H1 (cell line): ENCODE data around the gene RASSF10. TPM values are rescaled to one million over a fixed set of nuclear protein-coding genes. Genes with fewer than 3 reads are reported as not detected.

Experiments
- CTCF ChIA-PET: fragments of 300-600 bp; sonication (Branson Sonifier 250); formaldehyde crosslinking; loops from one replicate; lab custom pipeline; 2021; ENCODE audit not compliant: partially characterized antibody; lab: Charles Lee
- POLR2A ChIA-PET: fragments of 300-600 bp; sonication (Branson Sonifier 250); formaldehyde crosslinking; loops from one replicate; lab custom pipeline; 2021; ENCODE audit warnings: inconsistent platforms; ENCODE audit not compliant: partially characterized antibody; lab: Charles Lee
- DNase-seq, 2 experiments: peaks; one replicate each; pipeline versions ENCODE4 v3.0.0 to v3.0.0-alpha.2; 2010 to 2022; ENCODE audit warnings: low spot score in 2 of 2, low read depth in 1 of 2, mixed read lengths in 1 of 2
- FAIRE-seq: peaks from 2 replicates; lab custom pipeline; 2011; peaks lifted over from hg19 to GRCh38; lab: Jason Lieb, UNC
- H2AFZ ChIP-seq: 2 replicates; pipeline ENCODE4 v1.8.1; 2012; ENCODE audit warnings: low read length, inconsistent platforms
- H2AK5ac ChIP-seq: 2 replicates; pipeline ENCODE4 v1.6.1; 2013; ENCODE audit warnings: low read depth, low read length
- H2BK120ac ChIP-seq: replicated peaks from 2 replicates; pipeline ENCODE3; 2013; ENCODE audit warnings: low read depth, low read length, inconsistent platforms
- H2BK12ac ChIP-seq: 2 replicates; pipeline ENCODE4 v1.6.1; 2013; ENCODE audit warnings: low read depth, low read length
- H2BK15ac ChIP-seq: 2 replicates; pipeline ENCODE4 v1.6.1; 2013; ENCODE audit warnings: low read length
- H2BK20ac ChIP-seq: 2 replicates; pipeline ENCODE4 v1.6.1; 2013; ENCODE audit warnings: low read length
- H2BK5ac ChIP-seq: 2 replicates; pipeline ENCODE4 v1.6.1; 2013; ENCODE audit warnings: low read depth, low read length
- H3K14ac ChIP-seq: 2 replicates; pipeline ENCODE4 v1.6.1; 2013; ENCODE audit warnings: inconsistent platforms; ENCODE audit not compliant: insufficient read length
- H3K18ac ChIP-seq: 2 replicates; pipeline ENCODE4 v1.6.1; 2013; ENCODE audit warnings: low read length; ENCODE audit errors: extremely low read depth
- H3K23ac ChIP-seq: 2 replicates; pipeline ENCODE4 v1.6.1; 2013; ENCODE audit warnings: inconsistent platforms; ENCODE audit not compliant: insufficient read length
- H3K23me2 ChIP-seq: 2 replicates; pipeline ENCODE4 v1.6.1; 2013; ENCODE audit warnings: low read depth, low read length
- H3K27ac ChIP-seq: 2 replicates; pipeline ENCODE4 v1.6.1; 2011; ENCODE audit warnings: low read depth, low read length, inconsistent platforms
- H3K27me3 ChIP-seq, 4 experiments: replicated peaks in 1 of 4; 1 replicate in 1 of 4; 2 replicates in 3 of 4; pipeline versions ENCODE4 v1.6.1 to v1.8.1; 2011 to 2013; ENCODE audit warnings: low read length in 3 of 4, mild to moderate bottlenecking in 3 of 4, inconsistent platforms in 2 of 4, mixed read lengths in 2 of 4, moderate library complexity in 1 of 4; ENCODE audit not compliant: control insufficient read depth in 3 of 4, insufficient read depth in 3 of 4; ENCODE audit errors: extremely low read depth in 1 of 4
- H3K36me3 ChIP-seq, 4 experiments: 2 replicates each; pipeline versions ENCODE4 v1.6.1 to v1.8.1; 2011 to 2013; ENCODE audit warnings: mild to moderate bottlenecking in 4 of 4, low read length in 3 of 4, moderate library complexity in 2 of 4, control low read depth in 1 of 4, inconsistent platforms in 1 of 4; ENCODE audit not compliant: insufficient read depth in 4 of 4, control insufficient read depth in 2 of 4
- H3K4ac ChIP-seq: replicated peaks from 2 replicates; pipeline ENCODE3; 2013; ENCODE audit warnings: low read length, low read depth, mixed read lengths, inconsistent platforms; ENCODE audit not compliant: insufficient read length
- H3K4me1 ChIP-seq, 4 experiments: replicated peaks in 1 of 4; 1 replicate in 1 of 4; 2 replicates in 3 of 4; pipeline versions ENCODE4 v1.6.1 to v1.8.1; 2011 to 2013; ENCODE audit warnings: low read length in 3 of 4, inconsistent platforms in 2 of 4, mixed read lengths in 1 of 4; ENCODE audit not compliant: insufficient read depth in 4 of 4, control insufficient read depth in 3 of 4
- H3K4me2 ChIP-seq, 2 experiments: 2 replicates each; pipeline versions ENCODE4 v1.6.1 to v1.8.1; 2011 to 2013; ENCODE audit warnings: low read depth in 2 of 2, low read length in 2 of 2, control low read depth in 1 of 2, inconsistent platforms in 1 of 2, mild to moderate bottlenecking in 1 of 2; ENCODE audit not compliant: insufficient read depth in 1 of 2
- H3K4me3 ChIP-seq, 4 experiments: fragments of 200-600, 300-600 bp in 1 of 4; sonication (generic), shearing (Covaris generic), sonication (Bioruptor Twin) in 1 of 4; 2 replicates each; pipeline versions ENCODE4 v1.5.1 to v1.8.1; 2011 to 2016; ENCODE audit warnings: low read length in 4 of 4, low read depth in 3 of 4, control low read depth in 2 of 4, inconsistent platforms in 2 of 4, mild to moderate bottlenecking in 2 of 4, mixed read lengths in 1 of 4, moderate library complexity in 1 of 4; ENCODE audit not compliant: insufficient read depth in 2 of 4; ENCODE audit errors: extremely low read depth in 1 of 4
- H3K56ac ChIP-seq: replicated peaks from 2 replicates; pipeline ENCODE3; 2013; ENCODE audit warnings: low read depth, mild to moderate bottlenecking, mixed read lengths, low read length, inconsistent platforms; ENCODE audit not compliant: insufficient read length
- H3K79me1 ChIP-seq: 2 replicates; pipeline ENCODE4 v1.6.1; 2013; ENCODE audit warnings: low read depth, low read length, control low read depth
- H3K79me2 ChIP-seq, 2 experiments: 2 replicates each; pipeline versions ENCODE4 v1.6.1 to v1.8.1; 2012 to 2013; ENCODE audit warnings: low read length in 2 of 2, mild to moderate bottlenecking in 2 of 2, inconsistent platforms in 1 of 2; ENCODE audit not compliant: insufficient read depth in 2 of 2, control insufficient read depth in 1 of 2
- H3K9ac ChIP-seq, 4 experiments: replicated peaks in 1 of 4; 1 replicate in 1 of 4; 2 replicates in 3 of 4; pipeline versions ENCODE4 v1.6.1 to v1.8.1; 2011 to 2013; ENCODE audit warnings: low read depth in 3 of 4, low read length in 3 of 4, control low read depth in 2 of 4, mild to moderate bottlenecking in 2 of 4, moderate library complexity in 2 of 4, inconsistent platforms in 1 of 4; ENCODE audit errors: extremely low read depth in 1 of 4
- H3K9me3 ChIP-seq, 2 experiments: 2 replicates each; pipeline versions ENCODE4 v1.6.1 to v1.8.1; 2012 to 2013; ENCODE audit warnings: mild to moderate bottlenecking in 2 of 2, moderate library complexity in 2 of 2, control low read depth in 1 of 2, inconsistent platforms in 1 of 2, low read depth in 1 of 2, low read length in 1 of 2, mixed read lengths in 1 of 2; ENCODE audit not compliant: insufficient read depth in 2 of 2
- H4K20me1 ChIP-seq, 2 experiments: replicated peaks in 1 of 2; 2 replicates each; pipeline versions ENCODE3 to v1.8.1; 2011 to 2013; ENCODE audit warnings: inconsistent platforms in 2 of 2, low read length in 2 of 2, mild to moderate bottlenecking in 1 of 2; ENCODE audit not compliant: insufficient read depth in 2 of 2, control insufficient read depth in 1 of 2
- H4K5ac ChIP-seq: 2 replicates; pipeline ENCODE4 v1.6.1; 2013; ENCODE audit warnings: low read length, low read depth, mixed read lengths, inconsistent platforms; ENCODE audit not compliant: insufficient read length
- H4K8ac ChIP-seq: 2 replicates; pipeline ENCODE4 v1.8.0; 2013; ENCODE audit warnings: mild to moderate bottlenecking, moderate library complexity, low read length, inconsistent platforms; ENCODE audit not compliant: insufficient read depth; ENCODE audit errors: extremely low read depth
- H4K91ac ChIP-seq: replicated peaks from 2 replicates; pipeline ENCODE3; 2013; ENCODE audit warnings: low read length, mixed read lengths, inconsistent platforms; ENCODE audit not compliant: insufficient read length
- CBX5 ChIP-seq: fragments of 300-800, 300-1000 bp; sonication (generic); IDR thresholded peaks from 2 replicates; pipeline ENCODE4 v1.7.1; 2016; ENCODE audit warnings: antibody characterized with exemption, low read length, low read depth
- JUND ChIP-seq: IDR thresholded peaks from 2 replicates; pipeline ENCODE4 v1.6.1; 2011; ENCODE audit warnings: mild to moderate bottlenecking, improper control_type of control experiment, low read length
- WGBS, 2 experiments: shearing (Covaris generic) in 1 of 2; methylation state at CpG; one replicate each; pipeline versions ENCODE4 v1.1.6 to v1.1.7; 2013 to 2015; ENCODE audit warnings: low lambda C conversion rate in 2 of 2, mixed read lengths in 2 of 2, inconsistent platforms in 1 of 2, low coverage in 1 of 2, missing lambda C conversion rate in 1 of 2; ENCODE audit not compliant: insufficient replicate concordance in 2 of 2, insufficient coverage in 1 of 2, insufficient read length in 1 of 2; ENCODE audit errors: extremely low coverage in 1 of 2, missing lambda C conversion rate in 1 of 2; 5-methylcytosine and 5-hydroxymethylcytosine counted together
- polyA plus RNA-seq, 7 experiments: library from polyadenylated mRNA; depleted of rRNA in 3 of 7; stranded (reverse) in 5 of 7; unstranded in 2 of 7; fragments of >200 nt in 5 of 7; fragments of 200-250 nt in 2 of 7; gene quantifications; 1 replicate in 5 of 7; 2 replicates in 1 of 7; 4 replicates in 1 of 7; pipeline versions ENCODE4 v1.2.1 to v1.2.3, GENCODE V29; 2011 to 2013; ENCODE audit warnings: missing spikeins in 2 of 7, mixed read lengths in 2 of 7
- total RNA-seq: library from RNA; stranded (reverse); fragmentation: NEBNext Ultra II Directional; extraction: Animal tissue kit (Norgen Biotek cat#: 25700); gene quantifications from 2 replicates; pipeline ENCODE4 v1.2.1, GENCODE V29; 2021

The RASSF10 gene
- total and polyA plus RNA-seq, 2 of the 8 experiments (the other 6 are each of a cell fraction or from before 2014, with no cell fraction given): 0.51 to 1.8 TPM

- FAIRE-seq (no peak), DNase-seq (no peak)
- Histone ChIP-seq H3K79me1 (no peaks in the 10 kb centered on the region), H3K27ac (no peak overlapping the region), H4K20me1 (no peaks in the 10 kb centered on the region), H2BK15ac (no peak overlapping the region), H3K4me2 (no peak overlapping the region), H3K79me2 (no peaks in the 10 kb centered on the region), H3K23me2 (no peaks in the 10 kb centered on the region), H3K36me3 (no peaks in the 10 kb centered on the region), H3K4me3 (no peak overlapping the region), H2BK5ac (no peak overlapping the region), H3K23ac (no peak overlapping the region), H2BK20ac (no peak overlapping the region), H3K14ac (no peak overlapping the region), H3K9me3 (no peaks in the 10 kb centered on the region), H4K5ac (no peak overlapping the region), H3K18ac (no peak overlapping the region)
- POLR2A ChIA-PET: interaction anchor here (0.9 to 1.3 kb wide), 2 partner anchors 9 to 90 kb away, joined by 3 to 5 read pairs; no protein-coding TSS in a partner anchor
- CTCF ChIA-PET: interaction anchor here (0.8 to 1.8 kb wide), 3 partner anchors 9 to 153 kb away, joined by 4 to 7 read pairs (median 5); no protein-coding TSS in a partner anchor
- no peak for TF ChIP-seq JUND
- TF ChIP-seq CBX5: no peak
- TF ChIP-seq, all 59 proteins: peak for 0
- Histone ChIP-seq H3K4ac (no peak overlapping the region), H3K4me1 (peaks cover 0 to 9% (median 1%) of the 10 kb centered on the region in 4 experiments; a peak in 4 of 7 replicates), H2AFZ (no peak overlapping the region), H2BK120ac (no peak overlapping the region), H4K91ac (no peak overlapping the region), H3K27me3 (peaks cover 0 to 1% (median 0%) of the 10 kb centered on the region in 4 experiments; a peak in 2 of 7 replicates), H4K8ac (no peak overlapping the region), H3K9ac (no peak overlapping the region), H2AK5ac (no peak overlapping the region), H2BK12ac (no peak overlapping the region), H3K56ac (no peak overlapping the region)
- 90% methylated on average over 5 of the region's 7 CpGs; no CpG with 5 or more reads in 1 of the 2 experiments for WGBS, 2 experiments
These were observed 9.5 kb upstream of the RASSF10 start for GRCh38 chr11:12999597-12999996.
